ENCODE results near the gene PTPRG. TPM values are rescaled to one million over a fixed set of nuclear protein-coding genes. Genes with fewer than 3 reads are reported as not detected.

Gene PTPRG
- total RNA-seq, 6 experiments from 2014 or later: 29.4 to 34.7 (median 32.7) TPM

DNA sequence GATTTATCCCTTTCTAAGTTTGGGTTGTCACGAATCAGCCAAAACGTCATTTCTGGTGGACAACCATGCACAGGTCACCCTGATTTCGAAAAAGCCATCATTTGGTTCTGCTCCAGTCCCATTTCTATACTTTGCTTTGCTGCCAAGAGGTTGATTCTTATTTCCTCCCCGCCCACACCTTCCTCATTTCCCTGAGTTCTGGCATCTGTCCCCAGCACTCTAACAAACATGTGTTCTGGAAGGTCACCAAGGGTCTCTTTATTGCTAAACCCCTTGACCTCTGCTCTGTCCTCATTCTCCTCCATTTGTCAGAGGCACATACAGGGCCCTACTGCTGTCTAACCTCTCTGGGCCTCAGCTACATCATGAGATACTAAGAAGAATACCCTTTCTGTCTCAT lies 36.4 kb upstream of the PTPRG start:
- no peaks in the 10 kb centered on the region for H3K4me1 Mint-ChIP-seq (ENCODE audit: low read depth)
- H3K27me3 Mint-ChIP-seq (ENCODE audit: insufficient read depth): peaks cover 12% of the 10 kb centered on the region
- no peak overlapping the region for H3K27ac Mint-ChIP-seq
- H3K36me3 Mint-ChIP-seq (ENCODE audit: low read depth): no peaks in the 10 kb centered on the region
- no peaks in the 10 kb centered on the region for H3K9me3 Mint-ChIP-seq
- DNase-seq: no peak
- TF ChIP-seq, protein P1, sequence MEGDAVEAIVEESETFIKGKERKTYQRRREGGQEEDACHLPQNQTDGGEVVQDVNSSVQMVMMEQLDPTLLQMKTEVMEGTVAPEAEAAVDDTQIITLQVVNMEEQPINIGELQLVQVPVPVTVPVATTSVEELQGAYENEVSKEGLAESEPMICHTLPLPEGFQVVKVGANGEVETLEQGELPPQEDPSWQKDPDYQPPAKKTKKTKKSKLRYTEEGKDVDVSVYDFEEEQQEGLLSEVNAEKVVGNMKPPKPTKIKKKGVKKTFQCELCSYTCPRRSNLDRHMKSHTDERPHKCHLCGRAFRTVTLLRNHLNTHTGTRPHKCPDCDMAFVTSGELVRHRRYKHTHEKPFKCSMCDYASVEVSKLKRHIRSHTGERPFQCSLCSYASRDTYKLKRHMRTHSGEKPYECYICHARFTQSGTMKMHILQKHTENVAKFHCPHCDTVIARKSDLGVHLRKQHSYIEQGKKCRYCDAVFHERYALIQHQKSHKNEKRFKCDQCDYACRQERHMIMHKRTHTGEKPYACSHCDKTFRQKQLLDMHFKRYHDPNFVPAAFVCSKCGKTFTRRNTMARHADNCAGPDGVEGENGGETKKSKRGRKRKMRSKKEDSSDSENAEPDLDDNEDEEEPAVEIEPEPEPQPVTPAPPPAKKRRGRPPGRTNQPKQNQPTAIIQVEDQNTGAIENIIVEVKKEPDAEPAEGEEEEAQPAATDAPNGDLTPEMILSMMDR (IDR thresholded peaks at IDR 0.05): no peak
- H3K4me3 Mint-ChIP-seq: no peak overlapping the region

DNA sequence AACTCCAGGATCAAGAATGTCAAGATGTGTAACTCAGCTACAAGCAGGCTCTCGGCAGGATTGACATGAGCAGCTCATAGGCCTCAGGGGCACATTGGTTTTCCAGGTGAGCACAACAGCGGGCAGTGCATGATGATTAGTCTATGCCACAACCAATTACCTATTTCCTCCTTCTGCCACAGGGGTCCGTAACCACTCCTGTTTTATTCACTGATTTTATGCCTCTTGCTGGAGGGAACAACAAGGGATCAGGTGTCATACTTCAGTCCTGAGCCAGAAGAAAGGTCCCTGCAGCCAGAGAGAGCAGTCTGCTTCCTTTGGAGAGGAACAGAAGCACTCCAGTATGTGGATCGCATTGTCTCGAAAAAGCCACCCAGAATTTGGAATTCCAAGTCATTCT lies 35.1 kb upstream of the PTPRG start:
- H3K27ac Mint-ChIP-seq: no peak overlapping the region
- no peaks in the 10 kb centered on the region for H3K36me3 Mint-ChIP-seq (ENCODE audit: low read depth)
- peaks cover 12% of the 10 kb centered on the region for H3K27me3 Mint-ChIP-seq (ENCODE audit: insufficient read depth)
- H3K4me3 Mint-ChIP-seq: no peak overlapping the region
- TF ChIP-seq, protein P1 (IDR thresholded peaks at IDR 0.05): no peak
- no peak for DNase-seq
- H3K4me1 Mint-ChIP-seq (ENCODE audit: low read depth): no peaks in the 10 kb centered on the region
- H3K9me3 Mint-ChIP-seq: no peaks in the 10 kb centered on the region

DNA sequence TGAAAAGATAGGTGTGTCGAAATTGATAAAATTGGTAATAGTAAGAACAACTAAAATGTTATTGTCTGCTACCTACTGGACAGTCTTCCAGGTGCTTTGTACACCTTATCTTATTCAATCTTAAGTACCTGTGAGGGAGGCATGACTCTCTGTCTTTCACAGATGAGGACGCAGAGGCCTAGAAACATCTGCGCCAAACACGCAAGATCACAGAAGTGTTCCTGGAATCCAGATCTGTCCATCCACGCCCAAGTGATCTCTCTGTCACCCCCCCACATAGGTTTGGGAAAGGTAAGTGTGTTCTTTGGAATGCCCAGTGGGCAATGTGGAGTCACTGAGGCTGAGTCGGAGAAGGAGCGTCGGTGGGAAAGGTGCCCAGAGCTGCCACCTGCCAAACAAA lies 34.4 kb upstream of the PTPRG start:
- no peaks in the 10 kb centered on the region for H3K4me1 Mint-ChIP-seq (ENCODE audit: low read depth)
- no peak for DNase-seq
- TF ChIP-seq, protein P1 (IDR thresholded peaks at IDR 0.05): no peak
- no peak overlapping the region for H3K4me3 Mint-ChIP-seq
- no peaks in the 10 kb centered on the region for H3K9me3 Mint-ChIP-seq
- H3K36me3 Mint-ChIP-seq (ENCODE audit: low read depth): no peaks in the 10 kb centered on the region
- peaks cover 11% of the 10 kb centered on the region for H3K27me3 Mint-ChIP-seq (ENCODE audit: insufficient read depth)
- no peak overlapping the region for H3K27ac Mint-ChIP-seq

DNA sequence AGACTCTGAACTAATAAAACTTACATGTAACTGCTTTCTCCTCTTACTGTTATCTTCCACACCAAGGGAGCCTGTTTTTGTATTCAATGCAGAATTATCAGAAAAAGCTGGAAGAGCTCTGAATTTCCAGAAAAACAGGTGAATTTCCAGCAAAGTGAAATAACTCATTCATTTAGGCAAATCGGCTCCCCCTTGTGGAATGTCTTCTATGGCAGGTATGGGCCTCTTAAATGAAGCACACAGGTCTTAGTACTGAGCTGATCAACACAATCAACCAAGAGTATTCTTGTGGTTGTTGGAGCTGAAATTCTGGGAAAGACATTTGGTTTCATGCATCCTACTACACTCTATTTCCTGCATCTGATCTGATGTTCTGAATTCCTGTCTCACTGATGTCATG lies 31.0 kb upstream of the PTPRG start:
- peak; percentile 20 for DNase-seq
- peaks cover 6% of the 10 kb centered on the region for H3K27me3 Mint-ChIP-seq (ENCODE audit: insufficient read depth)
- H3K36me3 Mint-ChIP-seq (ENCODE audit: low read depth): no peaks in the 10 kb centered on the region
- TF ChIP-seq, protein P1 (IDR thresholded peaks at IDR 0.05): peak; percentile 69
- H3K4me1 Mint-ChIP-seq (ENCODE audit: low read depth): no peaks in the 10 kb centered on the region
- H3K4me3 Mint-ChIP-seq: no peak overlapping the region
- no peak overlapping the region for H3K27ac Mint-ChIP-seq
- H3K9me3 Mint-ChIP-seq: no peaks in the 10 kb centered on the region

DNA sequence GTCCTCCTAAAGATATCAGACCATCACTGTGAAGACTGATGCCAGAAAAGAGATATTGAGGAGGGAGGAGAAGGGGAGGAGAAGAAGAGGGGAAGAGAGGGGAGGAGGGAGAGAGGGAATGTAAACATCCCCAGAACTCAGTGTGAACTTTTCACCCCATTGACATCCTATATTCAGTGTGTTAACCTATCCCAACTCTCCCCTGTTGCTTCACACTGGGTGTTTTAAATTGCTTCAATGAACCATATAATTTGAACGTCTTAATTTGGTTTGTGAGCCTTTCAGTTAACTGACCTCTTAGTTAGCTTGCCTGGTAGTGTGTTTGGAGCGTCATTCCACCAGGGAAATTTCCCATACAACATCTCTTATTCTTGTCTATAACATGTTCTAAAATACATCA lies 29.8 kb upstream of the PTPRG start:
- Mint-ChIP-seq H3K27ac (no peak overlapping the region), H3K36me3 (ENCODE audit: low read depth) (no peaks in the 10 kb centered on the region), H3K4me1 (ENCODE audit: low read depth) (no peaks in the 10 kb centered on the region), H3K9me3 (no peaks in the 10 kb centered on the region), H3K4me3 (no peak overlapping the region), H3K27me3 (ENCODE audit: insufficient read depth) (peaks cover 6% of the 10 kb centered on the region)
- TF ChIP-seq, protein P1 (IDR thresholded peaks at IDR 0.05): no peak
- DNase-seq: no peak
